NT2/D1 (cell line): ENCODE measurements around the gene BTBD18.

Source experiments
- YY1 ChIP-seq: IDR thresholded peaks from 2 replicates; pipeline ENCODE4 v1.6.1; 2011; ENCODE audit not compliant: insufficient read length, insufficient read depth
- ZNF274 ChIP-seq: IDR thresholded peaks from 2 replicates; pipeline ENCODE4 v1.6.1; 2011; ENCODE audit warnings: mild to moderate bottlenecking, low read depth, low read length

- TF ChIP-seq YY1 (no peak), ZNF274 (no peak)
Measured at GRCh38 chr11:57781529-57781943, 29.9 kb upstream of the BTBD18 start.
